GM20431 (cell line): Measurements from ENCODE around the gene PLEKHM3.

Experiments
- in situ Hi-C: fragments of 300-500 bp; cut with MseI, MboI; formaldehyde crosslinking; loops from one replicate; pipeline ENCODE4 v1.15.0; 2020; ENCODE audit warnings: low sequenced_read_pairs; ENCODE audit not compliant: unreplicated experiment

Gene PLEKHM3

GRCh38 chr2:207869784-207870778 lies 155.2 kb downstream of the PLEKHM3 start:
- in situ Hi-C loops = no loop called here

- in situ Hi-C loops = no loop called here
Measured at GRCh38 chr2:207868855-207869596, 156.3 kb downstream of the PLEKHM3 start.

- in situ Hi-C loops = no loop called here
Measured at GRCh38 chr2:207867905-207868304, 157.4 kb downstream of the PLEKHM3 start.

- in situ Hi-C loops = no loop called here
Measured at GRCh38 chr2:207867056-207867455, 158.3 kb downstream of the PLEKHM3 start.

- in situ Hi-C loops = no loop called here
Measured at GRCh38 chr2:207865210-207865609, 160.1 kb downstream of the PLEKHM3 start.

- in situ Hi-C loops = no loop called here
Measured at GRCh38 chr2:207863345-207863744, 162.0 kb downstream of the PLEKHM3 start.

GRCh38 chr2:207861789-207862188 lies 163.5 kb downstream of the PLEKHM3 start:
- in situ Hi-C loops = no loop called here

- in situ Hi-C loops = no loop called here
Measured at GRCh38 chr2:207860685-207861084, 164.6 kb downstream of the PLEKHM3 start.

GRCh38 chr2:207855591-207855990 lies 169.7 kb downstream of the PLEKHM3 start:
- in situ Hi-C loops = no loop called here

GRCh38 chr2:207854484-207855440 lies 170.6 kb downstream of the PLEKHM3 start:
- in situ Hi-C loops = no loop called here

GRCh38 chr2:207852791-207853190 lies 172.5 kb downstream of the PLEKHM3 start:
- in situ Hi-C loops = no loop called here

GRCh38 chr2:207849443-207849842 lies 175.9 kb downstream of the PLEKHM3 start:
- in situ Hi-C loops = no loop called here

- in situ Hi-C loops = no loop called here
Measured at GRCh38 chr2:207848545-207848928, 176.8 kb downstream of the PLEKHM3 start.

GRCh38 chr2:207847807-207848544 lies 177.4 kb downstream of the PLEKHM3 start:
- in situ Hi-C loops = no loop called here

- in situ Hi-C loops = no loop called here
Measured at GRCh38 chr2:207847098-207847806, 178.1 kb downstream of the PLEKHM3 start.

- in situ Hi-C loops = no loop called here
Measured at GRCh38 chr2:207845202-207845864, 180.0 kb downstream of the PLEKHM3 start.

GRCh38 chr2:207844648-207845047 lies 180.7 kb downstream of the PLEKHM3 start:
- in situ Hi-C loops = no loop called here

GRCh38 chr2:207840101-207840500 lies 185.2 kb downstream of the PLEKHM3 start:
- in situ Hi-C loops = no loop called here
